Measurements from ENCODE around the gene PHPT1. TPM values are rescaled to one million over a fixed set of nuclear protein-coding genes. Genes with fewer than 3 reads are reported as not detected.
A peak's percentile ranks its signal among the peaks of the same experiment; 100 is the strongest.
"Not testable (repeated sequence)": the region's sequence is repeated elsewhere in the genome, so short reads cannot be mapped to it uniquely, and the experiment has no call there.

The PHPT1 gene
- total RNA-seq, 1 experiment from 2014 or later: 161 TPM

DNA sequence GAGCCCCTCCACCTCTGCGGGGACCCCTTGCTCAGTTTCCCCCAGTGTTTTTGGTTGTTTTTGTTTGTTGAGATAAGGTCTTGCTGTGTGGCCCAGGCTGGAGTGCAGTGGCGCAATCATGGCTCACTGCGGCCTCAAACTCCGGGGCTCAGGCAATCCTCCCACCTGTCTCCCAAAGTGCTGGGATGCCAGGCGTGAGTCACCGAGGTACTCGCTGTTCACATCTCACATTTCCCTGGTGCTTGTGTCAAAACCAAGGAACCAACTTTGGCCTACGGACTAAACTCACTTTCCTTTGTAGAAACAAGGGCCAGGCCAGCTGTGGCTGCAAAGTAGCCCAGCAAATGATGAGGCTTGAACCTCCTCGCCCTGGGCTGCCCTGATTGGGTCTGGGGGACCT is 16.6 kb upstream of the PHPT1 start:
- WGBS (ENCODE audit: extremely low coverage, insufficient read length, low lambda C conversion rate): no CpG with 5 or more reads among the region's 9 CpGs
- peaks cover 11 to 45% (median 44%) of the 10 kb centered on the region in 3 experiments for H3K36me3 Mint-ChIP-seq (ENCODE audit: insufficient read depth in 1 of 3, low read depth in 3 of 3)

DNA sequence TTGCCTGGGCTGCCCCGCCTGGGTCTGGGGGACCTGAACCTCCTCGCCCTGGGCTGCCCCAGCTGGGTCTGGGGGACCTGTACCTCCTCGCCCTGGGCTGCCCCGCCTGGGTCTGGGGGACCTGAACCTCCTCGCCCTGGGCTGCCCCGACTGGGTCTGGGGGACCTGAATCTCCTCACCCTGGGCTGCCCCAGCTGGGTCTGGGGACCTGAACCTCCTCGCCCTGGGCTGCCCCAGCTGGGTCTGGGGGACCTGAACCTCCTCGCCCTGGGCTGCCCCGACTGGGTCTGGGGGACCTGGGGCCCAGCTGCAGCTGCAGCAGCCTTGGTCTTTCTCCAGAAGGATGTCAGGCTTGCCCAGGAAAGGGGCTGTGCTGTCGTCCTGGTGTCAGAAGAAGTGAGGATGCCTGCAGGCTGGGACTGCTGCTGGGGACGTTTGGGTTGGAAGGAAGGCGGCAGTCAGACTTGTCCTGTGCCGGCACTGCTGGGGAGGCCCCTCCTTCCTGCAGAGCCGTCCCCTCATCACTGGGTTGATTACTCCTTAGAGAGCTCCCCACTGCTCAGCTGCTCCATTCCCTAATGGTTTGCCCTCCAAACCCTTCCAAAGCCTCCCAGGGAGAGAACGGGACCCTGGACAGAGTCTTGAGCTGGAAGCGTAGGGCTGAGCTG is 15.7 kb upstream of the PHPT1 start:
- H3K4me3 Mint-ChIP-seq; DNase-seq; H3K4me1 ChIP-seq (ENCODE audit: insufficient read depth, low read length); H4K20me1 ChIP-seq (ENCODE audit: control insufficient read depth, insufficient read depth, insufficient read length); H3K79me1 ChIP-seq (ENCODE audit: insufficient read depth, low read depth, low read length, poor library complexity, severe bottlenecking); H3K9me3 Mint-ChIP-seq; H4K91ac ChIP-seq (ENCODE audit: insufficient read length, low read depth, low read length); H3K18ac ChIP-seq (ENCODE audit: insufficient read length, low read depth, low read length); H2BK20ac ChIP-seq (ENCODE audit: low read depth, low read length, poor library complexity, severe bottlenecking); H3K4me1 Mint-ChIP-seq; H3K23me2 ChIP-seq (ENCODE audit: insufficient read length, low read depth, low read length, poor library complexity, severe bottlenecking); H4K8ac ChIP-seq (replicated peaks; ENCODE audit: insufficient read length, low read depth, low read length); H3K4ac ChIP-seq (ENCODE audit: low read depth, low read length); H2BK15ac ChIP-seq (ENCODE audit: low read depth, low read length); H3K27me3 ChIP-seq (ENCODE audit: insufficient read depth, low read length); H4K5ac ChIP-seq (ENCODE audit: insufficient read length, low read depth, low read length); H2AK5ac ChIP-seq (ENCODE audit: insufficient read length, low read length); H3K79me2 ChIP-seq (ENCODE audit: insufficient read depth, low read length); H3T11ph ChIP-seq (ENCODE audit: low read length); H3K9me3 ChIP-seq (ENCODE audit: control insufficient read depth, low read depth, low read length); H3K23ac ChIP-seq (ENCODE audit: insufficient read length, low read depth, low read length); H3K27me3 Mint-ChIP-seq (ENCODE audit: low read depth); H3K14ac ChIP-seq (ENCODE audit: insufficient read depth, low read length); H2BK5ac ChIP-seq (ENCODE audit: insufficient read length, low read length); H2BK120ac ChIP-seq (ENCODE audit: low read depth, low read length, poor library complexity, severe bottlenecking); H2BK12ac ChIP-seq (ENCODE audit: insufficient read length, low read depth, low read length); H3K27ac ChIP-seq (ENCODE audit: insufficient read length, low read depth, low read length); H3K4me2 ChIP-seq (ENCODE audit: insufficient read depth, insufficient read length, low read length); H3K56ac ChIP-seq (ENCODE audit: insufficient read length, low read depth, low read length); H2AFZ ChIP-seq (ENCODE audit: low read length); H3K9ac ChIP-seq (ENCODE audit: extremely low read depth, insufficient read length, low read length): not testable (repeated sequence)
- Mint-ChIP-seq H3K27ac (peak overlapping the region in 1 of 3 experiments; percentile 42; a peak in 1 of 7 replicates), H3K36me3 (ENCODE audit: insufficient read depth in 1 of 3, low read depth in 3 of 3) (peaks cover 10 to 46% (median 45%) of the 10 kb centered on the region in 3 experiments)
- WGBS (ENCODE audit: extremely low coverage, insufficient read length, low lambda C conversion rate): no CpG with 5 or more reads among the region's 16 CpGs

More for the DNA sequence above, 16.6 kb upstream of the PHPT1 start:
- H3K27ac Mint-ChIP-seq: no peak overlapping the region
- H3K4me2 ChIP-seq (ENCODE audit: insufficient read depth, insufficient read length, low read length): no peak overlapping the region
- DNase-seq: no peak
- no peak overlapping the region for H4K91ac ChIP-seq (ENCODE audit: insufficient read length, low read depth, low read length)
- no peak overlapping the region for H4K8ac ChIP-seq (replicated peaks; ENCODE audit: insufficient read length, low read depth, low read length)
- H2AK5ac ChIP-seq (ENCODE audit: insufficient read length, low read length): no peak overlapping the region
- no peaks in the 10 kb centered on the region for H3K4me1 ChIP-seq (ENCODE audit: insufficient read depth, low read length)
- H2BK120ac ChIP-seq (ENCODE audit: low read depth, low read length, poor library complexity, severe bottlenecking): no peak overlapping the region
- H3K27me3 Mint-ChIP-seq (ENCODE audit: low read depth): peaks cover 1% of the 10 kb centered on the region; the same call in 1 of the 2 replicates
- no peak overlapping the region for H2BK5ac ChIP-seq (ENCODE audit: insufficient read length, low read length)
- no peak overlapping the region for H2BK20ac ChIP-seq (ENCODE audit: low read depth, low read length, poor library complexity, severe bottlenecking)
- H3T11ph ChIP-seq (ENCODE audit: low read length): no peak overlapping the region
- no peak overlapping the region for H3K27ac ChIP-seq (ENCODE audit: insufficient read length, low read depth, low read length)
- no peak overlapping the region for H3K14ac ChIP-seq (ENCODE audit: insufficient read depth, low read length)
- no peaks in the 10 kb centered on the region for H3K27me3 ChIP-seq (ENCODE audit: insufficient read depth, low read length)
- H4K5ac ChIP-seq (ENCODE audit: insufficient read length, low read depth, low read length): no peak overlapping the region
- no peak overlapping the region for H3K56ac ChIP-seq (ENCODE audit: insufficient read length, low read depth, low read length)
- no peak overlapping the region for H2BK12ac ChIP-seq (ENCODE audit: insufficient read length, low read depth, low read length)
- H3K4me1 Mint-ChIP-seq: no peaks in the 10 kb centered on the region
- no peak overlapping the region for H3K4ac ChIP-seq (ENCODE audit: low read depth, low read length)
- H3K18ac ChIP-seq (ENCODE audit: insufficient read length, low read depth, low read length): no peak overlapping the region
- no peaks in the 10 kb centered on the region for H3K79me1 ChIP-seq (ENCODE audit: insufficient read depth, low read depth, low read length, poor library complexity, severe bottlenecking)
- no peaks in the 10 kb centered on the region for H3K9me3 Mint-ChIP-seq
- no peaks in the 10 kb centered on the region for H3K9me3 ChIP-seq (ENCODE audit: control insufficient read depth, low read depth, low read length)
- no peak overlapping the region for H3K9ac ChIP-seq (ENCODE audit: extremely low read depth, insufficient read length, low read length)
- no peaks in the 10 kb centered on the region for H4K20me1 ChIP-seq (ENCODE audit: control insufficient read depth, insufficient read depth, insufficient read length)
- H3K4me3 Mint-ChIP-seq: no peak overlapping the region
- H3K79me2 ChIP-seq (ENCODE audit: insufficient read depth, low read length): no peaks in the 10 kb centered on the region
- H3K23me2 ChIP-seq (ENCODE audit: insufficient read length, low read depth, low read length, poor library complexity, severe bottlenecking): no peaks in the 10 kb centered on the region
- no peak overlapping the region for H2BK15ac ChIP-seq (ENCODE audit: low read depth, low read length)
- no peak overlapping the region for H3K23ac ChIP-seq (ENCODE audit: insufficient read length, low read depth, low read length)
- no peak overlapping the region for H2AFZ ChIP-seq (ENCODE audit: low read length)
- no peak for TF ChIP-seq CTCF (conservative IDR thresholded peaks at IDR 0.05)
